ENCODE results near the gene CEP89.
"Not testable (repeated sequence)": the region's sequence is repeated elsewhere in the genome, so short reads cannot be mapped to it uniquely, and the experiment has no call there.

Gene CEP89

DNA sequence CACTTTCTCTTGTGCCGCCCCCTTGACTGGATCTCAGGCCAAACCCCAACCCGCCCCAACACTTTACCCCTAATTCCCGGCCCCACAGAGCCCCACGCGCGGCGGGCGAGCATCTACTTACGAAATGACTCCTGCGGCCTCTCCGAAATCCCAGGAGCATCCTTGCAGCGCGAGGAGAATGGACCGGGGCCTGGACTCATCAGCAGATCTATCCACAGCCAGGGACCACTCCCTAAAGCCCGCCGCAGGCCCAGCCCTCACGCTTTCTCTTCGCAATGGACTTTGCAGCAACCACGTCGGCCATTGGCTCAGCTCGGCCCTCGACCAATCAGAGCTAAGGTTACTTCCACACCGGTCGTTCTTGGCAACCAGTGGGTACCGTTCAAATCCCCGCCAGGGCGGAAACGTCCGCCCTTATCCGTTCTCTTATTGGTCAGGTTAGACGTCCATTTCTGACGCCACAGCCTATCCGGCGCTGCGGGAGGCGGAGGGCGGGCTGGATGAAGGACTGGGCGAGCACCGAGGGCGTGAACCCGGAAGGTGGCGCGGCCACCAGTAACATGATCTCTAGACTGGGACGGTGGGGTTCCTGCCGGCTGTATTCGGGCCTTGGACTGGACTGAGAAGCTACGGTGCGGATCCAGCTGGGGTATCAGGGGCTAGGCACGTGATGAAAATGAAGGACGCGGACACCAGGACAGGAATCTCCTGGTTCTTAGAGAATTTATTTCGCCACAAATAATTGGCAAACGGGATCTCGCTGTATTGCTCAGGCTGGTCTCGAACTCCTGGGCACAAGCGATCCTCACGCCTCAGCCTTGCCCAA, at the start of gene CEP89, which contains the start of gene FAAP24:
CEP89 (minus strand) TSS at position 244 of the 826 bp plus-strand sequence; CDS start at position 160, 84 bp downstream.
FAAP24 (plus strand) TSS at position 528 of the 826 bp plus-strand sequence. CDS start 955 bp downstream, outside the sequence.
- DNase-seq (ENCODE audit: low read depth in 2 of 2), result peak; percentile 96 to 98

- DNase-seq (ENCODE audit: low read depth in 2 of 2), result not testable (repeated sequence)
These were observed 39.1 kb upstream of the CEP89 start for GRCh38 chr19:33010891-33011290.

- DNase-seq (ENCODE audit: low read depth in 2 of 2), result no peak
These were observed 37.0 kb upstream of the CEP89 start for GRCh38 chr19:33008738-33009137.

GRCh38 chr19:33005440-33005839, 33.7 kb upstream of the CEP89 start:
- no peak for DNase-seq (ENCODE audit: low read depth in 2 of 2)

DNA sequence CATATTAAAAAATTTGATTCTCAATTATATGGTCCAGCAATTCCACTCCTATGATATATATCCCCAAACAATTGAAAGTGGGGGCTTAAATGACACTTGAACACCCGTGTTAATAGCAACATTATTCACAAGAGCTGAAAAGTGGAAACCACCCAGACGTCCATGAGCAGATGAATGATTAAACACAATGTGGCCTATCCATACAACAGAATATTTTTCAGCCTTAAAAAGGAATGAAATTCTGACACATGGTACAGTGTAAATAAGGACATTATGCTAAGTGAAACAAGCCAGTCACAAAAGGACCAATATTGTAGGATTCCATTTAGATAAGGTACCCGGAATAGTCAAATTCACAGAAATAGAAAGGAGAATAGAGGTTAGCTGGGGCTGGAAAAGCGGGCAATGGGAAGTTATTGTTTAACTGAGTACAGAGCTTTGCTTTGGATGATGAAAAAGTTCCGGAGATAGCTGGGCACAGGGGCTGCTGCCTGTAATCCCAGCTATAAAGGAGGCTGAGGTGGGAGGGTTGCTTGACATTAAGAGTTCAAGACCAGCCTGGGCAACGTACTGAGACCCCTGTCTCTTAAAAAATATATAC, 31.8 kb upstream of the CEP89 start:
- DNase-seq (ENCODE audit: low read depth in 2 of 2), result not testable (repeated sequence)

DNA sequence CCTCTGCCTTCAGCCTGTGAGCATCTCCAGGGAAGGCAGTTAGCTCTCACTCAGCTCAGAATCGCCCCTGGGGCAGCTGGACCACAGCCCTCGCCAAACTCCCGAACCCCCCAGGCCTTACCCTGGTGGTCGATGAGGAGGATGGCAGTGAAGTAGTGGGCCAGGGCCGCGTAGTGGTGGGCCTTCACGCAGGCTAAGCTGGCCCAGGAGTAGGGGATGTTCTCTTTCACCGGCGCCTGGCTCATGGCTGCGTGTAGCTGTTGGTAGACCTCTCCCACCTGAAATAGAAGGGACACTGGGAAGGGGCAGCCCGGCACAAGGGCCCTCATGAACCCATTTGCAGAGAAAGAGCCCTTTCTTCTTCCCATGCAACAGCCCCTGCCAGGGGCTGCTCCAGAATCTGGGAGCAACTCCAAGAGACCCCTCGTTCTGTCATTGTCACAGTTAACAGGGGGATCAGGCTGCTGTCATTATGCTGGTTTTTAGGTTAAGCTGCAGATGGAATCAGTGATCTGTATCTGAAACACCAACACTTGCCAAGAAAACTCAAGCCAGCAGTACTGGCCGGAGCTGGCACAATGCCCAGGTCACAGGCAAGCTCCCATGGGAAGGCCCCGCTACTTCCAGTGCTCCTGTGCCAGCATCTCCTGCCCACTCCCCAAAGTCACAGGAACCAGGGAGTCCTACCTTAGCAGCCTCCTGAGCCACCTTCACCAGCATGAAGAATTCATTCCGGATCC, 30.5 kb upstream of the CEP89 start:
- DNase-seq (ENCODE audit: low read depth in 2 of 2), result not testable (repeated sequence)

GRCh38 chr19:33000910-33001309, 29.2 kb upstream of the CEP89 start:
- DNase-seq (ENCODE audit: low read depth in 2 of 2), result no peak

DNA sequence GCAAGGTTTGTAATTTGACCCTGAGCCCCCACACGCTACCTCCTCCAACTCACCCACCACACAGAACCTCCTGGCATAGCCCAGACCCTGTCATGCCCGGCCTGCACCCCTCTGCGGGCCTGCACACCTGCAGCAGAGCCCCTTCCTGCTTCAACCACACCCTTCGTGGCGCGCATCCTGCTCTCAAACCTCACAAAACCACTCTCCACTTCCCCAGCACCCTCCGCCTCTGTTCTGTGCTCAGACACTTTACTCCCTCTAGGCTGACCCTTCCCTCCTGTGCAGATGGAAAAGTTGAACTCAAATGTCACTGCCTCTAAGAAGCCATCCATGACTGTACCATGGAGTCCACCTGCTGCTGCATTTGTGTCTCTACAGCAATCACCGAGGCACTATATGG, 28.8 kb upstream of the CEP89 start:
- DNase-seq (ENCODE audit: low read depth in 2 of 2), result no peak

DNA sequence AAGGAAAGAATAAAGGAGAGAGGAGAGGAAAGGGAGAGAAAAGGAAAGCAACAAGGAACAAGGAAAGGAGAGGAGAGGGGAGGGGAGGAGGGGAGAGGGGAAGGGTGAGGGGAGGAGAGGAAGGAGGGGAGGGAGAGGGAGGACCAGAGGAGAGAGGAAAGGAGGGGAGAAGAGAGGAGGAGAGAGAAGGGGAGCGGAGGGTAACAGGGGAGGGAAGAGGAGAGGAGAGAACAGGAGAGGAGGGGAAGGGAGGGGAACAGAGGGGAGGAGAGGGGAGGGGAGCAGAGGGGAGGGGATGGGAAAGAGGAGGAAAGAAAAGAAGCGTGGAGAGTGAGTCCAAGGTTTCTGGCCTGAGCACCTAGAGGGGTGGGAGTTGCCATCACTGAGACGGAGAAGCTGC, 27.0 kb upstream of the CEP89 start:
- DNase-seq (ENCODE audit: low read depth in 2 of 2), result no peak

DNA sequence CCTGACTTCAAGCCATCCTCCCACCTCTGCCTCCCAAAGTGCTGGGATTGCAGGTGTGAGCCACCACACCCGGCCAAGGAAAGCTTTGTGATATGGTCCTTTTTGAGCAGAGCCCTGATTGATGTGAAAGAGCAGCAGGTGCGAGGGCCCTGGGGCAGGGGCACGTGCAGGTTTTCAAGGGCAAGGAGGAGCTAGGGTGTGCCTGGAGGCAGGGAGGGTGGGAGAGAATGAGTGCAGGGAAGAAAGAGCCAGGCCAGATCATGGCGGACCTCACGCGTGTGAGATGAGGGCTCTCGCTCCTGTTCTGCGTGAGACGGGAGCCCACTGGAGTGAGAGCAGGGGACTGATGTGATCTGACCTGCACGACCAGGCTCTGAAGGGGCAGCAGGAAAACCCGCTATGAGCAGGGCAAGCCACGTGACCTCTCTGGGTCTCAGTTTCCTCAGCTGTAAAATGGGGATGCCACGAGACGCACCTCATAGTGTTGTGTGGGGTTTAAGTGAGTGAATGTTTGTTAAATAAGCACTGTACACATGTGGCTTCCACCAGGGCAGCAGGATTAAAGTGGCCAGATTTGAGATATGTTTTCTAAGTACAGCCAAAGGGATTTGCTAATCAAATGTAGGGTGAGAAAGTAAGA, 26.1 kb upstream of the CEP89 start:
- DNase-seq (ENCODE audit: low read depth in 2 of 2), result no peak

DNA sequence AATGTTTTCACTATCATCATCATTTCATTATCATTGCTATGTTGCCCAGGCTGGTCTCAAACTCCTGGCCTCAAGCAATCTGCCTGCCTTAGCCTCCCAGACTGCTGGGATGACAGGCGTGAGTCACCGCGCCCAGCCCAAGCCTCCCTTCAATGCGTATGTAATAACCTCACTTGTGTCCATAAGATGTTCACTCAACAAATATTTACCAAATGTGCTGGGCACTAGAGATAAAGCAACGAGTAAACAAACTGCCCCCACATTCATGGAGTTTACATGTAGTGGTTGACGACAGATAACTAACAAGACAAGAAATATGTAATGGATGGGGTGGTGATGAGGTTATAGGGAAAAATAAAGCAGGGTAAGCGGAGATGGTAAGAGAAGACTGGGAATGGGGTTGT, 25.3 kb upstream of the CEP89 start:
- DNase-seq (ENCODE audit: low read depth in 2 of 2), result not testable (repeated sequence)

- DNase-seq (ENCODE audit: low read depth in 2 of 2), result not testable (repeated sequence)
These were observed 24.2 kb upstream of the CEP89 start for GRCh38 chr19:32995966-32996365.

GRCh38 chr19:32988724-32989123, 17.0 kb upstream of the CEP89 start:
- DNase-seq (ENCODE audit: low read depth in 2 of 2), result no peak

GRCh38 chr19:32988254-32988653, 16.5 kb upstream of the CEP89 start:
- not testable (repeated sequence) for DNase-seq (ENCODE audit: low read depth in 2 of 2)

DNA sequence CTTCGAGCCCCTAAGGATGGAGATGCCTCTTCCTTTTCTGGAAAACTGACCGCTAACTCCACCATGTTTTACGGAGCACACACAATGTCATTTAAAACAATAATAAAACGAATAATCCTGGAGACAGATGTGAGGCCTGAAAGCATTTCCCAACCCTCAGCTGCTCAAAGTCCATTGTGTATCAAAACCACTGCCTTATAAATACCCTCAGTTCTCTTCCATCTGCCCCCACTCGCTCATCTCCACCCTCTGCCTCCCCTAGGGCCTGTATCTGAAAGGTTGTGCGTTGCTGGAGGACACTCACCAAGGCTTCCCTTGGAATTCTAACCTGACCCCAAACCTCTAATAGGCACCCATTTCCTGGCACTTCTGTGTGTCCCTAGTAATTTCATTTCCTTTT, 10.7 kb upstream of the CEP89 start:
- not testable (repeated sequence) for DNase-seq (ENCODE audit: low read depth in 2 of 2)

DNA sequence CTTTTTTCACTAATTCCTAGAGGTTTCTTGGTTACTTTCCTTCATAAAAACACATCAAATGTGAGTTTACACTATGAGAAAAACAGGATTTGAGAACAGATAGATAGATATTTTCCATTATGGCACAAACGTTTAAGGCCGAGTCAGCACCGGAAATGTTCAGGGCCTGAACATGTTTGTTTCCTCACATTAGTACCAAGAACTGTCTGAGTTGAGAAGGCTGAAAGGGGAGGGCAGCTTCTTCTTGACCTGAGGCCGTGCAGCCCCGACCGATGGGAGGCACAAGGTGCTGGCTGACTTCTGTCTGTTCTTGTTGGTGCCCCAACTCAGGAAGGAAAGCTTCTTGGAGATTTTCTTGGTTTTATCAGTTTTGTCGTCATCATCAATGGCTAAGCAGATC, 8.0 kb upstream of the CEP89 start:
- not testable (repeated sequence) for DNase-seq (ENCODE audit: low read depth in 2 of 2)

GRCh38 chr19:32977813-32978212, 6.1 kb upstream of the CEP89 start:
- DNase-seq (ENCODE audit: low read depth in 2 of 2), result not testable (repeated sequence)

DNA sequence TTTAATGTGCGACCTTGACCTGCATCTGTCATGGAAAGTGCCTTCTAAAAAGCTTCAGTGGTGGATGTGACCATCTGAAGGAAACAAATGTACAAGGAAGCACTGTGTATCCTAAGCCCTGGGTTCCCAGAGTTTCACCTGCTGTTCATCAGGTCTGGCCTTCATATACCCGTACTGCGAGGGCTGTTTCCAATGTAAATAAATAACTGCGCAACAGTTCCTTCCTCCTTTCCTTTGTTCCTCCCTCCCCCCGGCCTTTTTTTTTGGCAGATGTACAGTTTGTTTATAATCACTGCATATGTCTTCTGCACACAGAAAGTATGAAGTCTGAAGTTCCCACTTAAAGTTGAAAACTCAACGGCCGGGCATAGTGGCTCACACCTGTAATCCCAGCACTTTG, 5.5 kb upstream of the CEP89 start:
- DNase-seq (ENCODE audit: low read depth in 2 of 2), result no peak

DNA sequence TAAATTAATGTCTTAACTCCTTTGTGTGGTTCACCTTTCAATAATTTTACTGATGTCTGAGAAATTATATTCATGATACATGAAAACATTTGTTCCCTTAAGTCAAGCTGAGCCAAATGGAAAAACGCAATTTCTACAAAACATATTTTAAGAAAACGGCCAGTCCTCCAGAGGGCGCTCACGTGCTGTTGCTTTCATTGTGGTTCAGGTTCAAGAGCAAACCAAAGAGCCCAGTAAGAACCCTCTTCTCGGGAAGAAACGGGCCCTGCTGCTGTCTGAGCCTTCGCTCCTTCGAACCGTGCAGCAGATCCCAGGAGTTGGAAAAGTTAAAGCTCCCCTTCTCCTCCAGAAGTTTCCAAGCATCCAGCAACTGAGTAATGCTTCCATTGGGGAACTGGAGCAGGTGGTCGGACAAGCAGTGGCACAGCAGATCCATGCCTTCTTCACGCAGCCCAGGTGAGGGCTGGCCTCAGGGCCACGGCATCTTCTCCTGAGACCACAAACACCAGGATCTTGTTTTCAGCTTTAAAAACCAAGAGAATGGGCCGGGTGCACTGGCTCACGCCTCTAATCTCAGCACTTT, 4.6 kb upstream of the CEP89 start:
- DNase-seq (ENCODE audit: low read depth in 2 of 2), result peak; percentile 8 to 20

- DNase-seq (ENCODE audit: low read depth in 2 of 2), result no peak
These were observed 654 bp downstream of the CEP89 start for GRCh38 chr19:32971012-32971595.

GRCh38 chr19:32969549-32969948, 2.2 kb downstream of the CEP89 start:
- DNase-seq (ENCODE audit: low read depth in 2 of 2), result no peak
